GM19455 (cell line): ENCODE measurements around the gene TSC22D2.
A peak's percentile ranks its signal among the peaks of the same experiment; 100 is the strongest.

Experiments
- ATAC-seq: cut with Tn5 transposase; IDR thresholded peaks from one replicate; pipeline ENCODE4 v1.9.1; 2021; ENCODE audit not compliant: unreplicated experiment

Gene TSC22D2

DNA sequence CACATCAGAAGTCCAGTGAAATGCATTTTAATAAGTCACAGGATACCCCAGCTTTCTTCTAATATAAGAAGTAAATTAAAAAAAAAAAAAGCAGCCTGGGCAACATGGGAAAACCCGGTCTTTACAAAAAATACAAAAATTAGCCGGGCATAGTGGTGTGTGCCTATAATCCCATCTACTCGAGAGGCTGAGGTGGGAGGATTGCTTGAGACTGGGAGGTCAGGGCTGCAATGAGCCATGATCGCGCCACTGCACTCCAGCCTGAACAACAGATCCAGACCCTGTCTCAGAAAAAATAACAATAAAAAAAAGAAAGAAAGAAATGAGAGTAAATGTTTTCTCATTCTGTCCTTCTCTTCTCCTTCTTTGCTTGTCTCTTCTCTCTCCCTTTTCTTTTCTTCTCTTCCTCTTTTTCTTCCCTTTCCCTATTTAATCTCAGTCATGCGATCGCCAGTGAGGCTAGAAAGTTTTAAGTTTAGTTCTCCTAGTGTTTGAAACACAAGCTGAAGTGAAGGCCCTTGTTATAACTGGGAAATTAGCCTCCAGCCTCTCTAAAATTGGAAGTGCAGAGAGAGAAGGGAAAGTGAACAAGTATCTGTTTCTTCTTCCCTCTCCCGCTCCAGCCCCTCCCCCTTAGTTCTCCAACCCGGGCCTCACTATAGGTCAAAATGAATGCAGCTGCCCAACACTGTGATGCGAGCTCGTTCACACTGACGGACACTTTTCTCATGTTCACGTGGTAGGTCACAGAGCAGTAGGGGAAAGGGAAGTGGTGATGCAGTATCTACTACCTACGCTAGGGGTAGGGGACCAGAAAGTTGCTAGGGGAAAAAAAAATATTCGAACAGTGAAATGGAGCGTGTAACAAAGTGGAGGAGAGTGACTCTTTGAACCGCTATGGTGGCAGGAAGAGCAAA lies 23.5 kb upstream of the TSC22D2 start:
- peak; percentile 99 for ATAC-seq

GRCh38 chr3:150385296-150386242 lies 22.5 kb upstream of the TSC22D2 start:
- peak; percentile 33 for ATAC-seq

DNA sequence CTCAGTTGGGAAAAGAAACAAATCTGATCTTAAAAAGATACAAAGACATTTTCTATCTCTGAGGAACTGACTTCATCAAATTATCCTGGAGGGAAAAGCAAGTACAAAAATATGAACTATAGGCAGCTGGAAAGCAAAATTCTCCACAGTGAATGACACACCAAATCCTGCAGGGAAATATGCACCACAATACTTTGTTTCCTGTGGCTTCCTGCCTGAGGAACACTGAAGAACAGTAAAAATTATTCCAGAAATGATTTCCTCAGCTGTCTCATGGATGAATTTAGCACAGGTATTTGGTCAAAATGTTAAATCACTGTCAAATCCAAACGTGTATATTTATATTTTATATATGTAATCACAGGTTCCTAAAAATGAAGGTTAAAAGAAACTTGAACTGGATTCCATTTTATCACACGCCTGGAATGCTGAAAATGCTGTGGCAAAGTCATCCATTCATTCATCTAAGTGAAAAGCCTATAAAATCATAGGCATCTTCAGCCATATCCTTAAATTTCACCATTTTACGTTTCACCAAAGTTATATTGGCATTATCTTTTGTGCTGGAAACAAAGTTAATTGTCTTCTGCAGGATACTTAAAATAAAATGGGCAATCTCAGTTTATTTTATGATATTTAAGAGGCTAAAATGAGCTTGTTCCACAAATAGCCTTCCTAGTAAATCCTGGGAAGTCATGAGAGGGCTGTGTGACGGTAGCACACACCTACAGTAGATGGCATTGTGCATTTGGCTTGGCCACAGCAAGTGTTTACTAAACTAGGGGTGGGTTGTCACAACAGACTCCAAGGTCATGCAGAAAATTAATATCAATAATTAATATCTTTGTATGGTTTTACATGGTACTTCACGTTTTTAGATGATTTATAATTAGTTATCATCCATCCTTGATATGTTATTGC lies 19.3 kb upstream of the TSC22D2 start:
- no peak for ATAC-seq

- no peak for ATAC-seq
Observed at GRCh38 chr3:150390087-150390486, 18.0 kb upstream of the TSC22D2 start.

- ATAC-seq = no peak
Observed at GRCh38 chr3:150391161-150391560, 16.9 kb upstream of the TSC22D2 start.

DNA sequence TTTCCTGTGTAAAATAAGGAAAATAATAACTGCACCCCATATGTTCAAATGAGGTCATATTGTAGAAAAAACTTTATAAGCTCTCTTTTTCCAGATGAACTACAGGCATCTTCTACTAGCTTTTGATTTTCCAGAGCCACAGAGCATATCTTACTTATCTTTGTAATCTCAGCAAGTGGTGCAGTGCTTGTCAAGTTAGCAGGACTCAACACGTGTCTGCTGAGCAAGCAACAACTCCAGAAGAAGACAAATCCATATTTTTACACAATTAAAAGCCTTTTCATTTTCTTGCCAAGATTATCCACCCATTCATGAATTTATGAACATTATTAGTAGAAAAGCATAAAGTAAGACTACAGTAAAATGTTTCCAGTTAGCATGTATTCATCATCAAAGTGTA lies 14.4 kb upstream of the TSC22D2 start:
- ATAC-seq = no peak

DNA sequence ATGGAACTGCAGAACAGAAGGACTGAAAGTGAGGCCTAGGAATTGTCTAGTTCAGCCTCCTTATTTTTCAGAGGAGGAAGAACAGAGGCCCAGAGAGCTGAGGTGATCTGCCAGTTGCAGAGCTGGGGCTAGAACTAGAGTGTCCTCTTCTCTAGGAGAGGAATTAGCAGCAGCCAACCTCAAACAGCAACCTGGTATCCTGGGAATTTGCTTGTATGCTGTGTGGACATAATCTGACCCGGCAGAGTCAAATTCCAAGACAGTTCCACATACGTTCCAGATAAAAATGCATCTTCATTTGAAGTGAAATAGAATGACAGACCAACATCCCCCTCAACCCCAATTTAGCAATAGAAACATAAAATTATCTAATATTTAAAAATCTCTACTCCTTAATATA lies 13.5 kb upstream of the TSC22D2 start:
- ATAC-seq = no peak

DNA sequence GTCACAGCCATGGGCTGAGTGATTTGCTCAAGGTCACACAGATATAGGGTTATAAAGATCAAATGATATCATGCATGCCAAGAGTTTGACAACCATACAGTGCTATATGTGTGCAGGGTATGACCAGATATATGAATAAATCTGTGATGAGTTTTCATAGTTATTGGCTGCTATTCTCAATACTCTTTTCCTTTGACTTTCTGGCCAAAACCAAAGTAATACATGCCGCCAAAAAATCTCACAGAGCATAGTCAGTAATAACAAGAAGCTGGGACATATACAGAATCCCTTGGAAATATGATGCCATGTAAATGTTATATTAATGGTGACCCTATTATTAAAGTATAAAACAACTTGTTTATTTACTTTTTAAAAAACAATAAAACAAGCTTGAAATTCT lies 11.6 kb upstream of the TSC22D2 start:
- no peak for ATAC-seq

GRCh38 chr3:150396956-150397550 lies 11.0 kb upstream of the TSC22D2 start:
- ATAC-seq = no peak

- ATAC-seq = no peak
Observed at GRCh38 chr3:150399060-150399459, 9.0 kb upstream of the TSC22D2 start.

DNA sequence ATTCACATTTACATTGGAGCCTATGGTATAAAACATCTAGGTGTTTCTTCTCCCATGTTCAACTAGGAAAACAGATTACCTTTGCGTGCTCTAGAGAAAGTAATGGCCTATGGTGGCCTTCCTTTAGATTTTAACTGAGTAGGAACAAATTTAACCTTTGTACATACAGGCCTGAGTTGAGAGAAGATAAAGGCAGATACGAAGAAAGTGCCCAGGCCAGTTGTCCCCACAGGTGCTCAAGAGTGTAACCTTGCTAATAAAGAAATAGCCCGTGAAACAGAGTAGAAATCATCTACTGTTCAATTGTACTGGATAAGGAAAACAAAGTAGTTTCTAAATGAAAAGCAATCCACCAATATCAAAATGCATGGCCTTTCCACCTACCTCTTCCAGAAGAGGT lies 6.8 kb upstream of the TSC22D2 start:
- no peak for ATAC-seq

DNA sequence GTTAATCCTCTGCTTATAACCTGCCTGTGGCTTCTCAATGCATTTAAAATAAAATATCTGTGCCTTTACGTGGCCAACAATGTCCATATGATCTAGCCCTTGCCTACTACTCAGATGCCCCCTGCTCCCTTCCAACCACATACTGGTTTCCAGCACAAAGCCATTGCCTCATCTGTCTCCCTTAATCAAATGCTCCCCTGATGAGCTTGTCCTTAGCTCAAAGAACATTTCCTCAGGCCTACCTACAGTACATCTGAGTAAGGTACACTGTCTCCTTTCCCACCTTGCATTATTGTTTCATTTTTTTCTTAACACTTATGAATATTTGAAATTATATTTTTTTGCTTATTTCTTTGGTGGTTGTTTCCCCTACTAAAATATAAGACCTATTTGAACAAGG lies 5.9 kb upstream of the TSC22D2 start:
- no peak for ATAC-seq

GRCh38 chr3:150404023-150404422 lies 4.1 kb upstream of the TSC22D2 start:
- no peak for ATAC-seq

GRCh38 chr3:150407051-150407807 lies 869 bp upstream of the TSC22D2 start:
- ATAC-seq = no peak

GRCh38 chr3:150407808-150408220 lies 284 bp upstream of the TSC22D2 start:
- ATAC-seq = peak; percentile 0

DNA sequence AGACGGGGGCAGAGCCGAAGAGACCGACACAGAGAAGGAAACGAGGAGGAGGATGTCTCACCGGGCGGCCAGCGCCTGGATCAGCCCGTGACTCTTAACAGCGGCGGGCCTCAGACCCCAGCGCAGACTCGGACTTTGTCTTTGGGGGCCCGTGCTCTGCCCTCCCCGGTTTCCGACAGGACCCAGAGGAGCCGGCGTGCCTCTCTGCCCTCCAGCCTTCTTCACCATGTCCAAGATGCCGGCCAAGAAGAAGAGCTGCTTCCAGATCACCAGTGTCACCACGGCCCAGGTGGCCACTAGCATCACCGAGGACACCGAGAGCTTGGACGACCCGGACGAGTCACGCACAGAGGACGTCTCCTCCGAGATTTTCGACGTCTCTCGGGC lies 1.0 kb downstream of the TSC22D2 start:
- ATAC-seq = no peak

DNA sequence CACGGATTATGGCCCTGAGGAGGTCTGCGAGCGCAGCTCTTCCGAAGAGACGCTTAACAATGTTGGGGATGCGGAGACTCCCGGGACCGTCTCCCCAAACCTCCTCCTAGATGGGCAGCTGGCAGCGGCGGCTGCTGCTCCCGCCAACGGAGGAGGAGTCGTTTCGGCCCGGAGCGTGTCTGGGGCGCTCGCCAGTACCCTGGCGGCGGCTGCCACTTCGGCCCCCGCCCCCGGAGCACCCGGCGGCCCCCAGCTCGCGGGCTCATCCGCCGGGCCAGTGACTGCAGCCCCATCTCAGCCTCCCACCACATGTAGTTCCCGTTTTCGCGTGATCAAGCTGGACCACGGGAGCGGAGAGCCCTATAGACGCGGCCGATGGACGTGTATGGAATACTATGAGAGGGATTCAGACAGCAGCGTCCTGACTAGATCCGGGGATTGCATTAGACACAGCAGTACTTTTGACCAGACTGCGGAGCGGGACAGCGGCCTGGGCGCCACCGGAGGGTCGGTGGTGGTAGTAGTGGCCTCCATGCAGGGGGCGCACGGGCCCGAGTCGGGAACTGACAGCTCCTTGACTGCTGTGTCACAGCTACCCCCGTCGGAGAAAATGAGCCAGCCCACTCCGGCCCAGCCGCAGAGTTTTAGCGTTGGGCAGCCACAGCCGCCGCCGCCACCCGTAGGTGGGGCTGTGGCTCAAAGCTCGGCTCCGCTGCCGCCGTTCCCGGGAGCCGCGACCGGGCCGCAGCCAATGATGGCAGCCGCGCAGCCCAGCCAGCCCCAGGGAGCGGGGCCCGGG lies 1.6 kb downstream of the TSC22D2 start:
- ATAC-seq = peak; percentile 35

DNA sequence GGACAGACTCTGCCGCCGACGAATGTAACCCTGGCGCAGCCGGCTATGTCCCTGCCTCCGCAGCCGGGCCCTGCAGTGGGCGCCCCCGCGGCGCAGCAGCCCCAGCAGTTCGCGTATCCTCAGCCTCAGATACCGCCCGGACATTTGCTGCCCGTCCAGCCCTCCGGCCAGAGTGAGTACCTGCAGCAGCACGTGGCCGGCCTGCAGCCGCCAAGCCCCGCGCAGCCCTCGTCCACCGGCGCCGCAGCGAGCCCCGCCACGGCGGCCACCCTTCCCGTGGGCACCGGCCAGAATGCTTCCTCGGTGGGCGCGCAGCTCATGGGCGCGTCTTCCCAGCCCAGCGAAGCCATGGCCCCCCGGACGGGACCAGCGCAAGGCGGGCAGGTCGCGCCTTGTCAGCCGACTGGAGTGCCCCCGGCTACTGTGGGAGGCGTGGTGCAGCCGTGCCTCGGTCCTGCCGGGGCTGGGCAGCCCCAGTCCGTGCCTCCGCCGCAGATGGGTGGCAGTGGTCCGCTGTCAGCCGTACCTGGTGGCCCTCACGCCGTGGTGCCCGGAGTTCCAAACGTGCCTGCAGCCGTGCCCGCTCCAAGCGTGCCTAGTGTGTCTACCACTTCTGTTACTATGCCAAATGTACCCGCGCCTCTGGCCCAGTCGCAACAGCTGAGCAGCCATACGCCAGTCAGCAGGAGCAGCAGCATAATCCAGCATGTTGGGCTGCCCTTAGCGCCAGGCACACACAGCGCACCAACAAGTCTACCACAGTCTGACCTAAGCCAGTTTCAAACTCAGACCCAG lies 2.4 kb downstream of the TSC22D2 start:
- no peak for ATAC-seq
